ENCODE results near the gene POC1B.

The POC1B gene

DNA sequence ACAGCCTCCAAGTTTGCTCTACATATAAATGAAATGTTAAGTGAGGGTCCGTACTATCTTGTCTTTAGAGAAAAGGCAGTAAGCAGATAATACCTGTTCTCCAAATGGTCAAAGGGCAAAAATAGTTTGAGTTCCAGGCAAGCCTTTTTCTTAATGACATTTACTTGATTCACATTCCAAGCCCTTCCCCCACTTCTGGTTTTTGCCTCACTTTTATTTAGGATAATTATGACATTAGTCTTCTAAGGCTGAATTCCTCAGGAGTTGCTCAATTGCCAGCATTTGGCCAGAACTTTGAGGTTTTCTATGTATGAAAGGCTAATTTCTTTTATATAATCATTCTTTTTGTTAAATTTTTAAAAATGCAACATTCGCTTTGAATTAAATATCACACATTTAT is 111.0 kb downstream of the POC1B start:
- no peak for DNase-seq

DNA sequence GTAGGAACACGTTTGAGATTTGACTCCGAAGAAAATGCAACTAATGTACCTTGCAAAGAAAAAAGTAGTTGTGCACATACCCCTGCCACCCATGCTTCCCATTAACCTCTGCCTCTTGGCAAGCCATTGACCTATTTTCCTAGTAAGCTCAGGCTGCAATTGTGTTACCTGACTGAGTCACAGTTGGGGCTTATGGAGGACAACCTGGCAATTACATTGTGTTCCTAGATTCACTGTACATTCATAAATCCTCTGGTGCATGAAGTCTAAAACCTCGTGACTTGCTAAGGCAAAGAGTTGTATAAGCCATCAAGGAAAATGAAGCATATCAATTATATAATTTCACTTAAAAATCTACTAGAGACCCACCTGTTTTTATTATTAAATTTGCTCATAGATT is 111.5 kb downstream of the POC1B start:
- no peak for DNase-seq

DNA sequence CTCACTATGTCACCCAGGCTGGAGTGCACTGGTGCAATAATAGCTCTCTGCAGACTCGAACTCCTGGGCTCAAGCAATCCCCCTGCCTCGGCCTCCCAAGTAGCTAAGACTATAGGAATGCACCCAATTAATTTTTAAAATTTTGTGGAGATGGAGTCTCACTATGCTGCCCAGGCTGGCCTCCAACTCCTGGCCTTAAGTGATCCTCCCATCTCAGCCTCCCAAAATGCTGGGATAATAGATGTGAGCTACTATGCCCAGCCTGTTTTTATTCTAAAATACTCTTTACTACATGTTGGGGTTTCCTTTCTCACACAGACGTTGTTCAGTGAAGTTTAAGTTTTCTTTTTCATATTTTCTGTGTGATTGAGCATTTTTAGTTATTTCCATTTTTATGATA is 112.6 kb downstream of the POC1B start:
- DNase-seq, result no peak

DNA sequence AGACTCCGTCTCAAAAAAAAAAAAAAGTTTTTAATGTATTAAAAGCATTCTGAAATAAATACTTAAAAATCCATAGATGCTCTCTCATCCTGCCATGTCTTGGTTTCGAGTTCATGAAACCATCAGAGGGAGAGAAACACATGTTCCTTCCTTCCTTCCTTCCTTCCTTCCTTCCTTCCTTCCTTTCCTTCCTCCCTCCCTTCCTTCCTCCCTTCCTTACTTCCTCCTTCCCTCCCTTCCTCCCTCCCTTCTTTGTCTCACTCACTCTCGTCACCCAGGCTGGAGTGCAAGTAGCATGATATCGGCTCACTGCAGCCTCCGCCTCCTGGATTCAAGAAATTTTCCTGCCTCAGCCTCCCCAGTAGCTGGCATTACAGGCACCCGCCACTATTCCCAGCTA is 113.2 kb downstream of the POC1B start:
- DNase-seq, result no peak

DNA sequence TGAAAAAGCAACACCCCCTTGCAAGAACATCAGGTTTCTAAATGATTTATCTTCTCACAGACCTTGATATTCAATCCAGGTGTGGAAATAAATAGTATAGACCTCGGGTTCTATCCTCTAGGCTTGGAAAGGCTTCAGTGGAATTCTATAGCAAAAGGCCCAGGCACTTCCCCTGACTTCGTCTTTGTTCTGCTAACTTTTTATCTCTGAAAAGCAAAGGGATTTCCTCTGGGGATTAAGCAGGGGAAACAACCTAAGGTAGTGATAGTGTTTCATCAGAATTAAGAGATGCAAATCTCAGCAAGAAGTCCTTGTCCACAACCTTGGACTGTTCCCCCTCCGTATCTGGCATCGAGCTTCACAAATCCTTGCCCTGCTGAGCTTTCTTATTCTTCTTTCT is 114.0 kb downstream of the POC1B start:
- DNase-seq, result no peak

DNA sequence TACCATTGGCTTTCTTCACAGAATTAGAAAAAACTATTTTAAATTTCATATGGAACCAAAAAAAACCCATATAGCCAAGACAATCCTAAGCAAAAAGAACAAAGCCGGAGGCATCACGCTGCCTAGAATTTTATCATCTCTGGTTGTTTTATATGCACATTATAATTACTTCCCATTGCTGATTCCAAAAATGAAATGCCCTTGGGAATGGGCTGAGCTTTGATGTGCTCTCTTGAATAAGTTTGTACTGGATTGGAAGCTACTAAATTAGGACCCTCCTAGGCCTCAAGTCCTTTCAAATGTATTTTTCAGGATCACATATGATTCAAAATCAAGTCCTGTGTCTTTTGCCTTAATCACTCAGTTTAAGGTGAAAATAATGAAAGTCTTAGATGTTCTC is 114.6 kb downstream of the POC1B start:
- no peak for DNase-seq

- no peak for DNase-seq
Observed at GRCh38 chr12:89405626-89406345, 120.1 kb downstream of the POC1B start.

- DNase-seq, result no peak
Observed at GRCh38 chr12:89401433-89402058, 124.3 kb downstream of the POC1B start.

DNA sequence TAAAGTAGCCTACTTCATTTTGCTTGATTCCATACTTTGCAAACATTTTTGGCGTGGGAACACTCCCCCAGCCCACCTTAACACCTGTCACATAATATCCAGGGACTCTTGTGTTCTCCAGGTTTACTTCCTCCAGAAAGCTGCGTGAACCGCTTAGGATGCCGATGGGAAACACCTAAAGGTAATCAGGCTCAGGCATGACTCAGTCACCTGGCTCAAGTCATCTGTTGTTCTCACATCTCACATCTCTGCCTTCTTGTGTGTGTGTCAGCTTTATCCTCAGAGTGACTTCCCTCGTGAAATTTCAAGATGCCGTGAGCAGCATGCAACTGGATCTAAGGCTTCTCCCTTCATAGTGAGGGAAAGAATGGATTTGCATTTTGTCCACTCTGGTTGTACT is 125.4 kb downstream of the POC1B start:
- DNase-seq, result no peak

- DNase-seq, result no peak
Observed at GRCh38 chr12:89395712-89396111, 130.1 kb downstream of the POC1B start.

- no peak for DNase-seq
Observed at GRCh38 chr12:89393551-89394121, 132.2 kb downstream of the POC1B start.

DNA sequence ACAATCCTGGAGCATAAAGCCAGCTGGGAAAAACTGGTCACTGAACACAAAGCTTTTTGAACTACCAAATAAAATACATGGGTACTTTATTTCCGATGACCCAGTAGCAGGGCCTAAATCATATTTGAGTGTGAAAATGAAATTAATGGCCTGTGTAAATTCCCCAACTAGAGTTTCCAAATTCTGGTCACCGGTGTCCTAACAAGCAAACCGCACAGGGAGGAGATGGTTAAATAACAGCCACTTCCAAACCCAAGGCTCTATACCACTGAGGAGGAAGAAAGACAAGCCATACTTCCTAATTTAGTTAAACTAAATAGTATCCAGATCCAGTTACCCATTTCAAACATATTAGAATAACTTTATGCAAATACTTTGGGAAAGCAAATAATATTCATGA is 133.5 kb downstream of the POC1B start:
- DNase-seq, result no peak

DNA sequence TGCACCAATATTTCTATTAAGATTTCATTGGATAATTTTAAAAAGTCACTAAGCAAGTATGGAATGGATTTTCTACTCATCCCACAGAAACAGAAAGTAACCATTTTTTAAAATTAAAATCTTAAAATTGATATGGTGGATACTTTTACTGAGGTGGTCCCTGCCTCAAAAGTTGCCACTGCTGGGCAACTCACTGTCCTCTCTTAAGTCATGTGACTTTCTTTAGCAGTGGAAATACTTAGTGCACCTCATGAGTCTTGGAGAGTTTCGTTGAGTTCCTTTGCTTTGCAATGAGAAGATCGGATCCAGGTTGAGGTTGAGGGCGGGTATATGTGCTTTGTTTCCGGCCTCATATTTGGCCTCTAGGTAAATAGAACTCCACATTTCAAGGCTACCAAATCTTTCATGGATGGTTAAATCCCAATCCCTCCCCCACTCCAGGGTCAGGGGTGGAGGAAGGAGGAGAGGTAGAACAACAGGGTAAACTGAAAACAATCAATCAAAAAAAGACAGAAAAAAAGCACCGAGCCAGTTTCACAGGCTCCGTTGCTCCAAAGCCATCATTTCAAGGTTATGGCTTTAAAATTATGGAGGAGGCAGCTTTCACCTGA is 134.0 kb downstream of the POC1B start:
- no peak for DNase-seq

DNA sequence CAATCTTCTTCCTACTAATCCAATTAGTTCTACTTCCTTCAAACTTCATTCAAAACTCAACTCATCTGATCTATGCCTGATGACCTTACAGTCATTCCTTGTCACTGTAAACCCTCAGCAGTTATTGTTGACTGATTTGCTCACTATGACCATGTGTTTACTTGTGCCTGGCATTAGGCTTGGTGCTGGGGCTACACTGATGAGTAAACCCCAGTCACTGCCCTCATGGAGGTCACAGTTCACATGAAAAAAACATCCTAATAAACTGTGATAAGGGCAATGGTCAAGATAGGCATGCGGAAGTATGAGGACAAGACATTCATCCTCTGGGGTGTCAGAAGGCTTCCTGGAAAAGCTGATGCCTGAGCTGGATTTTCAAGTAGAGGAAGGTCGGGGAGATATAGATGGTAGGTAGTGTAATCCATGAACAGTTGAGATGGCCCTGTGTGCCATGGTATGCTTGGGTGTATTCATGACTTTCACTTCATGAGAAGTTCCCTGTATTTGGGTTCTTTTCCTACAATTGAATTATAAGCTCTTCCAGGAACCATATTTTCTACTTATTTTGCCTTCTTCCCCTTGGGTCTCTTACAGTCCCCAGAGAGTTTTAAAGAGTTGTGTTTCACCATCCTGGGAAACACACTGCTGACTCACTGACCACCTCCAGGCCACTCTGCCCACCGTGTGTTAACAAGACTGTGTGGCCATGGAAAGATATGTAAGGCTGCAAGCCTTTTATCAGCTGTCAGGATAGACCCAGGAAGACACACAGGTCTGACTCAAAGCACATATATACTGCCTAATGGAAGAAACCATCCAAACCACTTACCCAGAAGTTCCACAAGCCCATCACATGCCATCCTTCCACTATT is 134.8 kb downstream of the POC1B start:
- no peak for DNase-seq

GRCh38 chr12:89389755-89390661 is 135.8 kb downstream of the POC1B start:
- DNase-seq, result no peak

DNA sequence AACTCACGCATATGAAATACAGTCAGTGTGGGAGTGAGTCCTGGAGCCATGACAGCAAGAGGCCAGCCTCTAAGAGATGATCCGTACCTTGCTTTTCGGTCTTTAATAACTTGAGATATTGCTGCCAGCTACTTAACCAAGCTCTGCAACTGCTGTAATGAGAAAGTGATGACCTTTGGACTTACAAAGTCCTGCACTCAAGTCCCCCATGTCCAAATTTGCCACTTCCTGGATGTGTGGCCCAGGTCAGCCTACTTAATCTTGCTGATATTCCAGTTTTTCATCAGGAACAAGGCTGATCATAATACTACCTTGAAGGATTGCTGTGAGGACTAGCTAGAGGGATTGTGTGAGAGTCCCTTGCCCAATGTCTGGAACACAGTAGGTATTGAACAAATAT is 139.7 kb downstream of the POC1B start:
- no peak for DNase-seq

DNA sequence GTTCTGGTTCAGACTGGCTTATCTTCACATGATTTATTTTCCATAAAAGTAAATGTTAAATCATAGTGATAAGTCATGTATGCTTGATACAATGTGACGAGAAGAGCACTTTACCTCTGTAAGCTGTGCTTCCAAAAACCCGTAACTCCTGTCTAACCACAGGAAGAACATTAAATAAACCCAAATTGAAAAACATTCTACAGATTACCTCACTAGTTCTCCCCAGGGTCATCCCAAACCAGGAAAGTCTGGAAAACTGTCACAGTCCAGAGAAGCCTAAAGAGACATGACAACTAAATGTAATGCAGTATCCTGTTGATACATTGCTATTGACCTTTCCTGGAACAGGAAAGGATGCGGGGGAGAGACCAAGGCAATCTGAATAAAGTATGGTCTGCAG is 141.0 kb downstream of the POC1B start:
- DNase-seq, result no peak

DNA sequence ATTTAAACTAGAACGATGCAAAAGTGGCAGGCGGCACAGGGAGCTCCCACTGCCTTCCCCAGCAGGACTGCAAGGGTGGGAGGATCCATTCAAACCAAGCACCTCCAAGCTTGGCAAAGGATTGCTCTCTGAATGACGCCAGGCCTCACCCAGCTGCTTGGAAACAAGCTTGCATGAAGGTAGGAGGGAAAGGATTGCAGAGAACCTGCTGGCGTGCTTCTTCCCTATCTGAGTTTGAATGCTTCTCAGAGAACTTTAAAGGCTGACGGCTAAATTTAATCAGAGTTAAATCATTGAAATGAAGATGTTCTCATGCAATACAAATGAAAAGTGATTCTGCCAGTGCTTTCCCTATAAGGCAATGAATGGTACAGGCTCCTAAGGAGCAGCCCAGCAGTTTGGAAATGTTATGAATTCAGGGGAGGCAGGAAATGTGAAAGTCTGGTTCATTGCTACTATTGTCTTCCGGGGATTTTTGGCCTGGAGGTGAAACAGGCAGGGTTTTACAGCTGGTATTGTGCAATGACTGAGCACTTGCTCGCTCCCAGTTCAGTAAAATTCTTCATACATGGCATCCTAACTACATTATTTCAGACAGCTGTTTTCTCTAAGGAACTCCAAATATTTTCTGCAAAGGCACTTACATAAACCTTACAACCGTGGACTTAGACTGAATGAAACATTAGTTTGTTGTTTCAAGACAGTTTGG is 141.6 kb downstream of the POC1B start:
- no peak for DNase-seq

GRCh38 chr12:89383235-89384049 is 142.4 kb downstream of the POC1B start:
- no peak for DNase-seq

DNA sequence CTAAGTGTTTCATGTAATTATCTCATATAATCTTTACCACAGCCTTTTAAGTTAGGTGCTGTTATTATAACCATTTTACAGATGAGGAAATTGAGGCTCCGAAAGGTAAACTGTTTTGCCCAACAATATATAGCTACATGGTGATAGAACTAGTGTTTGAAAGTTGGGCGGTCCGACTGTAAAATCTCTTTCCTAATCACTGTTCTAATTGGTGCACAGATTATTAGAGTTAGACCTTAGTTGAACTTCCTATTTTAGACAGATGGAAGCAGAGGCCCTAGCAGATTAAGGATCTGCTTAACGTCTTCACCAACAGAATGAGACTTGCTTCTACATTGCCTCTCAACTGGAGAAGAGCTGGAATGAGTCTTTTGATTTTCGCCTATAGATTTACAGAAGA is 143.5 kb downstream of the POC1B start:
- no peak for DNase-seq

Measured in NCI-H748 treated with DMSO at 0.1 percent for 48 hours (cell line).